LNCaP clone FGC (cell line): Measurements from ENCODE around the gene SLC25A28.
"Not testable (repeated sequence)": the region's sequence is repeated elsewhere in the genome, so short reads cannot be mapped to it uniquely, and the experiment has no call there.

ENCODE experiments used
- DNase-seq: peaks from one replicate; pipeline ENCODE4 v3.0.0-alpha.2; 2011; ENCODE audit warnings: low read depth
- H3K4me3 ChIP-seq: 2 replicates; pipeline ENCODE4 v1.5.1; 2011; ENCODE audit warnings: mild to moderate bottlenecking, low read depth, low read length, control low read depth
- CTCF ChIP-seq: IDR thresholded peaks from 2 replicates; pipeline ENCODE4 v1.5.1; 2012; ENCODE audit warnings: mild to moderate bottlenecking; ENCODE audit not compliant: control insufficient read depth, insufficient read depth; ENCODE audit errors: extremely low read depth

Gene SLC25A28

GRCh38 chr10:99598781-99599509 lies 21.3 kb downstream of the SLC25A28 start:
- no peak for DNase-seq
- TF ChIP-seq CTCF, result no peak
- H3K4me3 ChIP-seq, result no peak overlapping the region

- no peak overlapping the region for H3K4me3 ChIP-seq
- no peak for TF ChIP-seq CTCF
- no peak for DNase-seq
Measured at GRCh38 chr10:99598011-99598410, 22.2 kb downstream of the SLC25A28 start.

- not testable (repeated sequence) for H3K4me3 ChIP-seq, DNase-seq
Measured at GRCh38 chr10:99596708-99597107, 23.5 kb downstream of the SLC25A28 start.

GRCh38 chr10:99595770-99596465 lies 24.3 kb downstream of the SLC25A28 start:
- TF ChIP-seq CTCF, result no peak
- H3K4me3 ChIP-seq, result no peak overlapping the region
- no peak for DNase-seq

DNA sequence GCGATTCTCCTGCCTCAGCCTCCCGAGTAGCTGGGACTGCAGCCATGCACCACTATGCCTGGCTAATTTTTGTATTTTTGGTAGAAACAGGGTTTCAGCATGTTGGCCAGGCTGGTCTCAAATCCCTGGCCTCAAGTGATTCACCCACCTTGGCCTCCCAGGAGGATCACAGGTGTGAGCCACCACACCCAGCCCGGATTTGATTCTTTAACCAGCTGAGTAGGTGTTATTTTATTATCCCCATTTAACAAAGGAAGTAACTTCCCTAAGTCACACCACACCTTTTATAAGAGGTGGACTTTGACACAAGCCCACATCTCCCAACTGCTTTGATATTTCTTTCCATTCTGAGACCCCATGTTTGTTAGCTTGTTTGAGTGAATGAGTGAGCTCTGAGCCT lies 25.0 kb downstream of the SLC25A28 start:
- no peak for TF ChIP-seq CTCF
- H3K4me3 ChIP-seq, result no peak overlapping the region
- no peak for DNase-seq

DNA sequence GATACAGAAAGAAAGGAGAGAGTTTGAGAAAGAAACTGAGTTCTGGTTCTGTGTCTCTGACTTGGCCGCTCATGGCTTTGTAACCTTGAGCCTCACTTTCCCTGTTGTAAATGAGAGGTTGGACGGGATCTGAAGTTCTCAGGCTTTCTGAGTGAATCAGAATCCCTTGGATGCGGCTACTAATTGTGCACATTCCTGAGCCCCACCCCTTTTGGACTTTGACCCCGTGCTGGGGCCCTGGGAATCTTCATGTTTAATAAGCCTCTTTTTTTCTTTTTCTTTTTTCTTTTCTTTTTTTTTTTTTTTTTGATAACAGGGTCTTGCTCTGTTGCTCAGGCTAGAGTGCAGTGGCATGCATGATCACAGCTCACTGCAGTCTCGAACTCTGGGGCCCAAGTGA lies 26.9 kb downstream of the SLC25A28 start:
- no peak for TF ChIP-seq CTCF
- H3K4me3 ChIP-seq, result no peak overlapping the region
- no peak for DNase-seq

DNA sequence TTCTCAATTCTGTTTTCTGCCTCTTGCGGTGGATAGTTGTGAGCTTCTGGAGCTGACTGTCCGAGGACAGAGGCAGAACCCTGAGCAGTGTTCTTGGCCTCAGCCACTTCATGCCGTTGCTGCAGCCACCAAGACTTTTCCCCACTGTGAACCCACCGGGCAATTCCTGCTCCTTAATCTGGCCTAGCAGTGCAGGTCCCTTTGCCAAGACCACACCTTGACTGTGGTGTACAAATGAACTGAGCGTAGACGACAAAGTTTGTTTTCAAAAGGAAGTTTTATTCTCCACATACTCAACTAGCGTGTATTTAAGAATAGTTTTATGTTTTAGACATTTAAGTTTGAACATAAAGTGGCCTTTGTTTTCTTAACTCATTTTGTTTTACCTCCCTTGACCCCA lies 29.4 kb downstream of the SLC25A28 start:
- no peak for TF ChIP-seq CTCF
- DNase-seq, result no peak
- no peak overlapping the region for H3K4me3 ChIP-seq
